Measurements from ENCODE around the gene KLHDC4.
"Not testable (repeated sequence)": the region's sequence is repeated elsewhere in the genome, so short reads cannot be mapped to it uniquely, and the experiment has no call there.

The KLHDC4 gene

GRCh38 chr16:87685405-87685755, 80.4 kb downstream of the KLHDC4 start:
- H3K4me3 ChIP-seq (ENCODE audit: low read depth, low read length): no peak overlapping the region
- in situ Hi-C loops (cut with HindIII; ENCODE audit: low sequenced_read_pairs): no loop called here
- no peak for TF ChIP-seq CTCF (IDR thresholded peaks at IDR 0.05; ENCODE audit: low read depth, low read length)
- no peak for DNase-seq (ENCODE audit: low read depth, low spot score)

GRCh38 chr16:87684711-87685404, 80.9 kb downstream of the KLHDC4 start:
- in situ Hi-C loops (cut with HindIII; ENCODE audit: low sequenced_read_pairs): no loop called here
- no peak overlapping the region for H3K4me3 ChIP-seq (ENCODE audit: low read depth, low read length)
- TF ChIP-seq CTCF (IDR thresholded peaks at IDR 0.05; ENCODE audit: low read depth, low read length): no peak
- DNase-seq (ENCODE audit: low read depth, low spot score): no peak

- DNase-seq (ENCODE audit: low read depth, low spot score): no peak
- H3K4me3 ChIP-seq (ENCODE audit: low read depth, low read length): no peak overlapping the region
- no peak for TF ChIP-seq CTCF (IDR thresholded peaks at IDR 0.05; ENCODE audit: low read depth, low read length)
- in situ Hi-C loops (cut with HindIII; ENCODE audit: low sequenced_read_pairs): no loop called here
These were observed 81.6 kb downstream of the KLHDC4 start for GRCh38 chr16:87684106-87684677.

- TF ChIP-seq CTCF (IDR thresholded peaks at IDR 0.05; ENCODE audit: low read depth, low read length): no peak
- H3K4me3 ChIP-seq (ENCODE audit: low read depth, low read length): no peak overlapping the region
- in situ Hi-C loops (cut with HindIII; ENCODE audit: low sequenced_read_pairs): no loop called here
- no peak for DNase-seq (ENCODE audit: low read depth, low spot score)
These were observed 82.9 kb downstream of the KLHDC4 start for GRCh38 chr16:87682852-87683399.

GRCh38 chr16:87681981-87682570, 83.7 kb downstream of the KLHDC4 start:
- DNase-seq (ENCODE audit: low read depth, low spot score): peak; percentile 54

GRCh38 chr16:87681051-87681602, 84.7 kb downstream of the KLHDC4 start:
- in situ Hi-C loops (cut with HindIII; ENCODE audit: low sequenced_read_pairs); DNase-seq (ENCODE audit: low read depth, low spot score): not testable (repeated sequence)

More at GRCh38 chr16:87681981-87682570, 83.7 kb downstream of the KLHDC4 start:
- in situ Hi-C loops (cut with HindIII; ENCODE audit: low sequenced_read_pairs): no loop called here
- no peak overlapping the region for H3K4me3 ChIP-seq (ENCODE audit: low read depth, low read length)
- peak; percentile 36 for TF ChIP-seq CTCF (IDR thresholded peaks at IDR 0.05; ENCODE audit: low read depth, low read length)

GRCh38 chr16:87680272-87680644, 85.5 kb downstream of the KLHDC4 start:
- no peak overlapping the region for H3K4me3 ChIP-seq (ENCODE audit: low read depth, low read length)
- TF ChIP-seq CTCF (IDR thresholded peaks at IDR 0.05; ENCODE audit: low read depth, low read length): no peak
- no peak for DNase-seq (ENCODE audit: low read depth, low spot score)
- in situ Hi-C loops (cut with HindIII; ENCODE audit: low sequenced_read_pairs): no loop called here

More at GRCh38 chr16:87681051-87681602, 84.7 kb downstream of the KLHDC4 start:
- H3K4me3 ChIP-seq (ENCODE audit: low read depth, low read length): not testable (repeated sequence)

All from astrocyte of the spinal cord (primary cell).